SU-DHL-6 (cell line): ENCODE measurements around the gene ZC3H12C.

Experiments used
- EZH2phosphoT487 ChIP-seq: fragments of 200-600 bp; sonication (generic), shearing (Covaris generic); conservative IDR thresholded peaks from 2 replicates; pipeline ENCODE4 v1.6.1; 2018; ENCODE audit warnings: mild to moderate bottlenecking, antibody characterized with exemption, low read length, moderate library complexity, mixed read lengths
- TF ChIP-seq, protein P1 (sequence below): fragments of 200-600 bp; sonication (generic); IDR thresholded peaks from one replicate; pipeline ENCODE4 v1.5.1; 2017; ENCODE audit warnings: antibody characterized with exemption, mild to moderate bottlenecking, low read length, moderate library complexity; ENCODE audit not compliant: insufficient read depth, poor library complexity, severe bottlenecking

DNA sequence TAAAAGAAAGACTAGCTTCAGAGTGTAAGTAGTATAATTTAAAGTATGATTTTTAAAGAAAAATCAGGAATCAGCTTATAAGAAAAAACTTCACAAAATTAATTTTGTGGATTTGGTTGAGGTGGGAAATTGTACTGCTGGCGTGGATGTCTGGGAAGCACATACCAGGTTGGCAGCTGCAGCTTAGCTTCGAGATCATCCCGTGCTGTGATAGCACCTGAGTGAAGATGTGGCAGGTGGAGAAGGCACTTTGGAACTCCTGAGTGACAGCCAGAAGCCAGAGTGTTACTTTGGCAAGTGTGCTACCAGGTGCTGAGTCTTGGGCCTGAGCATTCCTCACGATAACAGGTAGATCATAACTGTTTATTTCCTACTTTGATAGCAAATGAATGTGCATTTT is 17.7 kb downstream of the ZC3H12C start:
- TF ChIP-seq EZH2phosphoT487 = no peak
- TF ChIP-seq, protein P1, sequence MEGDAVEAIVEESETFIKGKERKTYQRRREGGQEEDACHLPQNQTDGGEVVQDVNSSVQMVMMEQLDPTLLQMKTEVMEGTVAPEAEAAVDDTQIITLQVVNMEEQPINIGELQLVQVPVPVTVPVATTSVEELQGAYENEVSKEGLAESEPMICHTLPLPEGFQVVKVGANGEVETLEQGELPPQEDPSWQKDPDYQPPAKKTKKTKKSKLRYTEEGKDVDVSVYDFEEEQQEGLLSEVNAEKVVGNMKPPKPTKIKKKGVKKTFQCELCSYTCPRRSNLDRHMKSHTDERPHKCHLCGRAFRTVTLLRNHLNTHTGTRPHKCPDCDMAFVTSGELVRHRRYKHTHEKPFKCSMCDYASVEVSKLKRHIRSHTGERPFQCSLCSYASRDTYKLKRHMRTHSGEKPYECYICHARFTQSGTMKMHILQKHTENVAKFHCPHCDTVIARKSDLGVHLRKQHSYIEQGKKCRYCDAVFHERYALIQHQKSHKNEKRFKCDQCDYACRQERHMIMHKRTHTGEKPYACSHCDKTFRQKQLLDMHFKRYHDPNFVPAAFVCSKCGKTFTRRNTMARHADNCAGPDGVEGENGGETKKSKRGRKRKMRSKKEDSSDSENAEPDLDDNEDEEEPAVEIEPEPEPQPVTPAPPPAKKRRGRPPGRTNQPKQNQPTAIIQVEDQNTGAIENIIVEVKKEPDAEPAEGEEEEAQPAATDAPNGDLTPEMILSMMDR = no peak
